Ectodermal cell (in vitro differentiated cells): ENCODE results near the gene PCIF1.
"Not testable (repeated sequence)": the region's sequence is repeated elsewhere in the genome, so short reads cannot be mapped to it uniquely, and the experiment has no call there.

Experiments used
- H3K27ac ChIP-seq: 2 replicates; pipeline ENCODE4 v1.7.0; 2013; ENCODE audit warnings: mild to moderate bottlenecking, low read depth, low read length; ENCODE audit not compliant: insufficient read depth, poor library complexity, severe bottlenecking
- H3K27me3 ChIP-seq: 2 replicates; pipeline ENCODE4 v1.7.0; 2013; ENCODE audit warnings: mild to moderate bottlenecking, low read length; ENCODE audit not compliant: insufficient read depth, control insufficient read depth, poor library complexity, severe bottlenecking
- H3K36me3 ChIP-seq: one replicate; pipeline ENCODE4 v1.7.0; 2013; ENCODE audit warnings: low read length; ENCODE audit not compliant: control insufficient read depth, insufficient read depth
- H3K4me1 ChIP-seq: one replicate; pipeline ENCODE4 v1.7.0; 2013; ENCODE audit warnings: low read length; ENCODE audit not compliant: control insufficient read depth, insufficient read depth
- H3K4me3 ChIP-seq: 2 replicates; pipeline ENCODE4 v1.7.0; 2013; ENCODE audit warnings: low read depth, low read length, control low read depth; ENCODE audit not compliant: insufficient read depth
- H3K9me3 ChIP-seq: 2 replicates; pipeline ENCODE4 v1.7.0; 2013; ENCODE audit warnings: mild to moderate bottlenecking, low read length, moderate library complexity; ENCODE audit not compliant: control insufficient read depth
- WGBS, 2 experiments: methylation state at CpG; one replicate each; pipeline ENCODE4 v1.1.7; 2013; ENCODE audit warnings: missing lambda C conversion rate in 2 of 2; 5-methylcytosine and 5-hydroxymethylcytosine counted together

PCIF1 gene

DNA sequence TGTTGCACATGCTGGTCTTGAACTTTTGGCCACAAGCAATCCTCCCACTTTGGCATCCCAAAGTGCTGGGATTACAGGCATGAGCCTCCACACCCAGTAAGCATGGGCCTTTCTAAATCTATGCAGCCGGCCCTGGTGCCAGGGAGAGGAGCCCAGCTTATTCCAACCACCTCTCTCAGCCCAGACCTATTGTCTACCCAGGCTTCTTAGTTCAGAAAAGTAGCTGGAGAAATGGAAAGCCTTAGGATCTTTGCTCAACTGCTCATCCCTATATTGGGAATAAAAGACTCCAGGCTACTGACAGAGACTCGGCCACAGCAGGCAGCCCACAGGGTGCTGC lies 7.8 kb upstream of the PCIF1 start:
- H3K27ac ChIP-seq = no peak overlapping the region

DNA sequence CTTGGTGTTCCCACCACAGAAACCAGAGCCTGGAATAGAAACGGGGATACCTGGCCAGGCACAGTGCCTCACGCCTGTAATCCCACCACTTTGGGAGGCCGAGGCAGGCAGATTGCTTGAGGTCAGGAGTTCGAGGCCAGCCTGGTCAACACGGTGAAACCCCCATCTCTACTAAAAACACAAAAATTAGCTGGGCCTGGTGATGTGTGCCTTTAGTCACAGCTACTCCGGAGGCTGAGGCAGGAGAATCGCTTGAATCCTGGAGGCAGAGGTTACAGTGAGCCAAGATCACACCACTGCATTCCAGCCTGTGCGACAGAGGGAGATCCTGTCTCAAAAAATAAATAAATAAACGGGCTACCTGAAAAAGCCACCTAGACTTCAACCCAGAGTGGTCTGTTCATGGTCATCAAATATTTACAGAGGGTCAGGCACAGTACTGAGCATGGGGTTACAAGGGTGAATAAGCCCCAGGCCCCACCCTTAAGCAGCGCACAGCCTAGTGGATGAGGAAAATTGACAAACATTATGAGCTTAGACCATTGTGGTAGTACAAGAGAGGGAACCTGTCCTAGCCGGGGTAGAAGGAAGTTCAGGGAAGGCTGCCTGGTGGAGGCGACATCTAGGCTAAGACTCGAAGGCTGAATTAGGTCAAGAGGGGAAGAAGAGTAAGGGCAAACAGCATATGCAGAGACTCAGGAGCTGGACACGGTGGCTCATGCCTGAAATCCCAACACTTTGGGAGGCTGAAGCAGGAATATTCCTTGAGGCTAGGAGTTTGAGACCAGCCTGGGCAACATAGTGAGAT lies 7.2 kb upstream of the PCIF1 start:
- no peaks in the 10 kb centered on the region for H3K9me3 ChIP-seq
- H3K4me1 ChIP-seq = peaks cover 14% of the 10 kb centered on the region
- WGBS, 2 experiments = 92 to 94% methylated on average over 14 of the region's 14 CpGs
- H3K36me3 ChIP-seq = no peaks in the 10 kb centered on the region
- H3K27ac ChIP-seq = no peak overlapping the region
- H3K27me3 ChIP-seq = no peaks in the 10 kb centered on the region
- no peak overlapping the region for H3K4me3 ChIP-seq

More for the DNA sequence above, 7.8 kb upstream of the PCIF1 start:
- 87 to 88% methylated on average over 2 of the region's 2 CpGs for WGBS, 2 experiments
- no peak overlapping the region for H3K4me3 ChIP-seq
- no peaks in the 10 kb centered on the region for H3K27me3 ChIP-seq
- H3K9me3 ChIP-seq = no peaks in the 10 kb centered on the region
- H3K4me1 ChIP-seq = peaks cover 14% of the 10 kb centered on the region
- H3K36me3 ChIP-seq = no peaks in the 10 kb centered on the region

DNA sequence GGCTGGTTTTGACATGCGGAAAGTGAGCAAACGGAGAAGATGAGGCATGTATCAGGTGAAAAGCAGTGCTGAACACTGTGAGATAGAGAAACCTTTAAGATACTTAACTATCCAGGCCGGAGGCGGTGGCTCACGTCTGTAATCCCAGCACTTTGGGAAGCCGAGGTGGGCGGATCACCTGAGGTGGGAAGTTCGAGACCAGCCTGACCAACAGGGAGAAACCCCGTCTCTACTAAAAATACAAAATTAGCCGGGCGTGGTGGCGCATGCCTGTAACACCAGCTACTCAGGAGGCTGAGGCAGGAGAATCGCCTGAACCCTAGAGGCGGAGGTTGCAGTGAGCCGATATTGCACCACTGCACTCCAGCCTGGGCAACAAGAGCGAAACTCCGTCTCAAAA lies 2.8 kb upstream of the PCIF1 start:
- not testable (repeated sequence) for H3K36me3 ChIP-seq, H3K27me3 ChIP-seq, H3K9me3 ChIP-seq, H3K27ac ChIP-seq, H3K4me3 ChIP-seq, H3K4me1 ChIP-seq
- 94 to 95% methylated on average over 17 of the region's 17 CpGs for WGBS, 2 experiments

DNA sequence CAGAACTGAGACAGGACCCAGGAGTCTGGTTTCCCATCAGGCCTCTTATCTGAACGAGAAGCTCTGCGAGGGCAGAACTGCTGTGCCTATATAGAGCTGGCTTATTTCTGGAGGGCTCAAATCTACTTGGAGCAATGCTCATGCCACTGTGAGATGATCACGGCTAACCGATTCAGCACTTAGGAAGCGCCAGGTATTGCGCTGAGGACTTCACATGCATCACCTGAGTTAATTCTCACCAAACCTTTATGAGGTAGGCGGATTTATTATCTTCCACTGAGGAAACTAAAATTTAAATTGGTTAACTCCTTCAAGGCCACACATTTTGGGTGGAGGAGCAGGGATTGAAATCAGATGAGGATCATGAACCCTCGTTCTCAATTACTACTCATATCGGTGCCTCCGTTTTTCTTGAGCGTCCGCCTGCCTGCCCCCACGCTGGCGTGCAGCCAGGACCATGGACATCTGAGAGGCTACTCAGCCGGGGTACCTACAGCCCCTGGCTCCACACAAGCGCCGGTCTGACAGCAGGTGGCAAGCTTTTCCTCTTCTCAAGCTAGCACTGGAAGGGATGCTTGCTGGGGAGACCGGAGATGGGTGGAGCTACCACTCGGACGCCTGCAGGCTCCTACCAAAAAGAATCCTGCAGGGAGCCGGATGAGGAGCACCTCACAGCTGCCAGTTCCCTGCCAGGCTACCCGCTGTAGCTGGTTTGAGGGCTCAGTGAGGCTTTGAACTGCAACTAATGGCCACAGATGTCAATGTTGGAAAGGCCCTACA lies 1.0 kb upstream of the PCIF1 start:
- Histone ChIP-seq H3K27me3 (no peaks in the 10 kb centered on the region), H3K27ac (peak overlapping the region; percentile 100), H3K9me3 (no peaks in the 10 kb centered on the region), H3K36me3 (peaks cover 6% of the 10 kb centered on the region), H3K4me3 (peak overlapping the region; percentile 72), H3K4me1 (no peaks in the 10 kb centered on the region)
- 30% methylated on average over 22 of the region's 22 CpGs for WGBS, 2 experiments

DNA sequence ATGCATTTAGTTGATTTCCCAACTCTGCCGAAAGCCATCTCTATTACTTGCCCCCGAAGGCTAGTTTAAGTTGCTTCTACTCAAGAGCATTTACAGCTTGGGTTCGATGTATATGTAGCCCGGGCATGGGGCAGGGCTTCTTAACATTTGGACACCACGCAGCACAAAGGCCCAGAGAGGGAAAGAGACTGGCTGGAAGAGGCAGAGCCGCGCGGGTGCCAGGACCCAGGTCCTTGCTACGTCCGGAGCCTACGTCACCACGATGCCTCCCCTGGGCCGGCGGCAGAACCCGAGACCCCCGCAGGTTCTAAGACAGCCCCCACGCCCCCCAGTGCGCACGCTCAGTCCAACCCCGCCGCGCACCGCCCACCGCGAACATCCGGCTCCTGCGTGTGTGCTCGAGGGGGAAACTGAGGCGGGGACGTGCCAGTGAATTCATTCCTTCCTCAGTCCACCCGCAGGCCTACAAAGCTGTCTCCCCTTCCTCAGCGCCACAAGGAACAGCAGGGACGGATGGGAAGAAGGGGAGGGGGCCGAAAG lies 367 bp upstream of the PCIF1 start:
- WGBS, 2 experiments = 0% methylated on average over 34 of the region's 34 CpGs

DNA sequence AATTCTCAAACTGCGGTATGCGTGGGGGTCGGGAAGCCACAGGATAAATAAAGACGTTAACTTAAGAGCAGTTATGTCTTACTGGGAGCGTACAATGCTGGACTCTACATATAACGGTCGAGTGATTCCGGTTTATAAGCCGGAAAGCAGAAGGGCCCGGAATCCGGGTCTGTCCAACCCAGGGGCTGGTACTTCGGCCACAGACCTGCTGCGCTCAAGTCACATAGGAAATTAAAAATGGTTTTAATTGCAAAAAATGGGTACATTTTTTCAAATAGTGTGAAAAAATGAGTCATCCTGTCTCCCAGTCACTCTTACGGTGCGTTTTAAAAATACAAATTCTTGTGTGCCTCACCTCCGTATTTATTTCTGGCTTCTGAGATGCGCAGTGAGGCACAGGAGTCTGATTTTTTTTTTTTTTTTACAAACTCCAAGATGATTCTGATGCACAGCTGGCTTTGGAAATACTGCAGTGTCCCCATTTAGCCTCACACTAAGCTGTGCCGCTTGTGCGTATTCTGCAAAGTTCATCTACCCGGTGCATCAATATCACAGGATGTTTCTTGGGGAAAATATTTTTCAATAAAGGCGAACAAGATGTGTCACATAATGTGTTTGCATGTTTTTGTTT lies 1.0 kb downstream of the PCIF1 start:
- peak overlapping the region; percentile 72 for H3K4me3 ChIP-seq
- WGBS, 2 experiments = 30% methylated on average over 21 of the region's 21 CpGs
- H3K36me3 ChIP-seq = peaks cover 16% of the 10 kb centered on the region
- H3K9me3 ChIP-seq = no peaks in the 10 kb centered on the region
- H3K27ac ChIP-seq = peak overlapping the region; percentile 100
- no peaks in the 10 kb centered on the region for H3K4me1 ChIP-seq
- H3K27me3 ChIP-seq = no peaks in the 10 kb centered on the region

More for the DNA sequence above, 367 bp upstream of the PCIF1 start:
- Histone ChIP-seq H3K36me3 (peaks cover 12% of the 10 kb centered on the region), H3K9me3 (no peaks in the 10 kb centered on the region), H3K27ac (peak overlapping the region; percentile 100), H3K4me3 (peak overlapping the region; percentile 72), H3K27me3 (no peaks in the 10 kb centered on the region), H3K4me1 (no peaks in the 10 kb centered on the region)

DNA sequence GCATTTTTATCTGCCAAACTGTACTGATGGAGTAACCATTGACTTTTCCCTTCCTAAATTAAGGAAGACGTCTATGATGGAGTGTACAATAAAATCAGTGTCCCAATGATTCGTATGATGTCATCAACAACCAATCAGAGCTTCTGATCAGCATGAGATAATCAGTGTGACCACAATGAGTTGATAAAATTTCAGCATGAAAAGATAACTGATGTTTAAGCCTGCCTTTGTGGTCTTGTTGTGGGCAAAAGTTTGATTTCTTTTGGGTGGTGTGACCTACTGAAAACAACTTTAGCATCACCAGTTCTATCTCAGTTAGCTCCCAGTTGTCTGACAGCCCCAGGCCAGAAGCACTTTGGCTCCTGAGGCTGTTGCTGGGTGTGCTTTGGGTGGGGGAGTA lies 3.3 kb downstream of the PCIF1 start:
- no peaks in the 10 kb centered on the region for H3K27me3 ChIP-seq
- WGBS, 2 experiments = 92% methylated on average over 2 of the region's 2 CpGs
- H3K9me3 ChIP-seq = no peaks in the 10 kb centered on the region
- H3K27ac ChIP-seq = no peak overlapping the region
- H3K36me3 ChIP-seq = peaks cover 26% of the 10 kb centered on the region
- no peaks in the 10 kb centered on the region for H3K4me1 ChIP-seq
- H3K4me3 ChIP-seq = no peak overlapping the region

DNA sequence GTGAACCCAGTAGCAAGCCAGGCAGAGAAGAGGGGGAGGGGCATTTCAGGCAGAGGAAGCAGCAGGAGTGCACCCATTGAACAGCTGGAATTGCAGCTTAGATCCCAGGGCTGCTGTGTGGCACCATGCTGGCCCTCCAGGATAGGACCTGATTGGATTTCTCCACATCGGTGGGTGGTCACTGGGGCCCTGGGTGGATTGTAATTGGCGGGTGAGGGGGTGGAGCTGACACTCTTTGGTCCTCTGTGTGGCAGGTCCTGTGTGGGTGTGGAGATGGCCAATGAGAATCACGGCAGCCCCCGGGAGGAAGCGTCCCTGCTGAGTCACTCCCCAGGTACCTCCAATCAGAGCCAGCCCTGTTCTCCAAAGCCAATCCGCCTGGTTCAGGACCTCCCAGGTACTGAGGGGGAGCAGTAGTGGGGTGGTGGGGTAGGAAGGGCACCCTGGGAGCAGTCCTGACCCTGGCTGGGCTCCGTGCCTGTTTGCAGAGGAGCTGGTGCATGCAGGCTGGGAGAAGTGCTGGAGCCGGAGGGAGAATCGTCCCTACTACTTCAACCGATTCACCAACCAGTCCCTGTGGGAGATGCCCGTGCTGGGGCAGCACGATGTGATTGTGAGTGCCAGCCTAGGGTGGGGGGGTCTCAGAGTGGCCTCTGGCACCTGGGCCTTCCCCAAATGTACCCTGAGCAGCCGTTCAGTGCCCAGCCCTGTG lies 4.4 kb downstream of the PCIF1 start:
- Histone ChIP-seq H3K4me3 (no peak overlapping the region), H3K27ac (no peak overlapping the region), H3K27me3 (no peaks in the 10 kb centered on the region), H3K4me1 (no peaks in the 10 kb centered on the region), H3K36me3 (peaks cover 36% of the 10 kb centered on the region), H3K9me3 (no peaks in the 10 kb centered on the region)
- WGBS, 2 experiments = 82 to 86% methylated on average over 13 of the region's 13 CpGs

DNA sequence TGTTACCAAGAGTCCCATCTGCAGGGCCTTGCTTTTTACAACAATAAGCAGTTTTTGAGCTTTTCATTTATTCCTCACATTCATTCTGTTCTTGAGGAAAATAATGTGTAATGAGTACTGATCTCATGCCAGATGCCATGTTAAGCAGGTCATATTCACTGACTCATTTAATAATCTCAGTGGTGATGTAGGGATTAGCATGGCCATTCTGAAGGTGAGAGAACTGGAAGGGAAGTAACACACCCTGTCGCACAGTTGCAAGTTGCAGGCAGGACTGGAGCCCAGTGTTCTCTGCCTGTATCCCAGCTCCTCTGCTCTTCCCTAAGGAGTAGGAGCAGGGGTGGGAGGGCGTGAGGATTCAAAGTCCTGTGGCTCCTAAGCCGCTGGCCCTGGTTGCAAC lies 5.6 kb downstream of the PCIF1 start:
- Histone ChIP-seq H3K4me1 (no peaks in the 10 kb centered on the region), H3K4me3 (no peak overlapping the region), H3K36me3 (peaks cover 47% of the 10 kb centered on the region), H3K9me3 (no peaks in the 10 kb centered on the region), H3K27ac (no peak overlapping the region), H3K27me3 (no peaks in the 10 kb centered on the region)
- 94 to 97% methylated on average over 3 of the region's 3 CpGs for WGBS, 2 experiments
